ENCODE data around the gene RNF214. TPM values are rescaled to one million over a fixed set of nuclear protein-coding genes. Genes with fewer than 3 reads are reported as not detected.

RNF214 gene
- polyA plus RNA-seq, 3 donors, result 6.4 to 13.8 (median 7.8) TPM

- no peak overlapping the region for H3K9ac ChIP-seq (ENCODE audit: insufficient read depth, low read length, poor library complexity, severe bottlenecking)
- TF ChIP-seq CTCF (IDR thresholded peaks at IDR 0.05), result no peak
- H3K36me3 ChIP-seq (replicated peaks in 1 of 2; ENCODE audit: control insufficient read depth in 1 of 2, insufficient read depth in 2 of 2, low read length in 2 of 2), result peaks cover 50 to 93% of the 10 kb centered on the region in 2 donors
- no peaks in the 10 kb centered on the region for H3K9me3 ChIP-seq (replicated peaks in 1 of 2; ENCODE audit: control insufficient read depth in 1 of 2, insufficient read depth in 1 of 2, low read length in 2 of 2)
- no peak overlapping the region for H3K27ac ChIP-seq (ENCODE audit: low read depth in 1 of 2, low read length in 2 of 2)
- DNase-seq, result no peak
- peaks cover 2% of the 10 kb centered on the region for H3K4me1 Mint-ChIP-seq
- no peaks in the 10 kb centered on the region for H3K27me3 ChIP-seq (ENCODE audit: control insufficient read depth in 2 of 2, insufficient read depth in 2 of 2, low read length in 2 of 2)
- no peak overlapping the region for H3K4me3 ChIP-seq (replicated peaks in 1 of 3; ENCODE audit: low read depth in 2 of 3, low read length in 3 of 3)
- no peak overlapping the region for H2AFZ ChIP-seq (ENCODE audit: insufficient read depth, low read depth, low read length, poor library complexity, severe bottlenecking)
- no peak overlapping the region for H3K27ac Mint-ChIP-seq
- no peak overlapping the region for H3K4me3 Mint-ChIP-seq
- no peak overlapping the region for H3K4me2 ChIP-seq (replicated peaks; ENCODE audit: extremely low read depth, low read length, poor library complexity, severe bottlenecking)
- no peaks in the 10 kb centered on the region for H3K9me3 Mint-ChIP-seq
- H3K79me2 ChIP-seq (ENCODE audit: insufficient read depth, low read length), result no peaks in the 10 kb centered on the region
- H4K20me1 ChIP-seq (ENCODE audit: insufficient read depth, low read length), result no peaks in the 10 kb centered on the region
- peaks cover 87 to 88% of the 10 kb centered on the region in 2 donors for H3K36me3 Mint-ChIP-seq
- H3K4me1 ChIP-seq (ENCODE audit: control insufficient read depth in 1 of 2, insufficient read depth in 2 of 2, low read length in 2 of 2), result no peaks in the 10 kb centered on the region
- H3K27me3 Mint-ChIP-seq (ENCODE audit: low read depth in 3 of 3), result peaks cover 0 to 2% (median 0%) of the 10 kb centered on the region in 3 donors
- WGBS (ENCODE audit: insufficient coverage), result no CpG with 5 or more reads among the region's 2 CpGs
- intact Hi-C loops (cut with micrococcal nuclease), result no loop called here
Observed at GRCh38 chr11:117284053-117284452, 51.6 kb downstream of the RNF214 start.

DNA sequence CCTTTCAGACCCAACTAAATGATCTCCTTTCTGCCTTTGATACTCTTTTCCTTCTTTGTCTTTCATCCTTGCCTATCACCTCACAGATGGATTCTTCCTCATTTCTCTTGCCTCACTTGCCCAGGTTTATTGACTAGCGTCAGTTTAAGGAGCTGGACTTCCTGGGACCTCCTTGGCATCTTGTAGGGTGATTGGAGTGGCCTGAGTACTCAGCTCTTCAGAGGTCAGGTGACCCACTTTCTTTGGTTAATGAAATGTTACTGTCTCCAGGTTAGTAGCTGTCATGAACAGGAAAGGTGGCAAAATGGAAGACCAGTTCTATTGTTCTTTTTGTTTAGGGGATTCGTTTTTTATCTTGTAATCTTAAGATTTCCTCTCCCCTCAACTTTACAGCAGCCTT lies 54.1 kb downstream of the RNF214 start:
- H3K27ac Mint-ChIP-seq, result no peak overlapping the region
- no peaks in the 10 kb centered on the region for H3K4me1 ChIP-seq (ENCODE audit: control insufficient read depth in 1 of 2, insufficient read depth in 2 of 2, low read length in 2 of 2)
- no peaks in the 10 kb centered on the region for H3K9me3 Mint-ChIP-seq

More for the DNA sequence above, 54.1 kb downstream of the RNF214 start:
- Histone ChIP-seq H3K79me2 (ENCODE audit: insufficient read depth, low read length) (no peaks in the 10 kb centered on the region), H3K9ac (ENCODE audit: insufficient read depth, low read length, poor library complexity, severe bottlenecking) (no peak overlapping the region), H3K4me2 (replicated peaks; ENCODE audit: extremely low read depth, low read length, poor library complexity, severe bottlenecking) (no peak overlapping the region), H3K36me3 (replicated peaks in 1 of 2; ENCODE audit: control insufficient read depth in 1 of 2, insufficient read depth in 2 of 2, low read length in 2 of 2) (peaks cover 46 to 93% of the 10 kb centered on the region in 2 donors), H3K4me3 (replicated peaks in 1 of 3; ENCODE audit: low read depth in 2 of 3, low read length in 3 of 3) (no peak overlapping the region), H3K27ac (ENCODE audit: low read depth in 1 of 2, low read length in 2 of 2) (no peak overlapping the region), H3K27me3 (ENCODE audit: control insufficient read depth in 2 of 2, insufficient read depth in 2 of 2, low read length in 2 of 2) (no peaks in the 10 kb centered on the region), H4K20me1 (ENCODE audit: insufficient read depth, low read length) (no peaks in the 10 kb centered on the region), H2AFZ (ENCODE audit: insufficient read depth, low read depth, low read length, poor library complexity, severe bottlenecking) (no peak overlapping the region), H3K9me3 (replicated peaks in 1 of 2; ENCODE audit: control insufficient read depth in 1 of 2, insufficient read depth in 1 of 2, low read length in 2 of 2) (no peaks in the 10 kb centered on the region)
- Mint-ChIP-seq H3K4me1 (peaks cover 8% of the 10 kb centered on the region), H3K36me3 (peaks cover 90 to 92% of the 10 kb centered on the region in 2 donors), H3K4me3 (no peak overlapping the region), H3K27me3 (ENCODE audit: low read depth in 3 of 3) (peaks cover 0 to 2% (median 0%) of the 10 kb centered on the region in 3 donors)
- intact Hi-C loops (cut with micrococcal nuclease), result no loop called here
- no CpG with 5 or more reads among the region's 2 CpGs for WGBS (ENCODE audit: insufficient coverage)
- no peak for TF ChIP-seq CTCF (IDR thresholded peaks at IDR 0.05)
- DNase-seq, result no peak
